Measurements from ENCODE around the gene PPIA. TPM values are rescaled to one million over a fixed set of nuclear protein-coding genes. Genes with fewer than 3 reads are reported as not detected.

Gene PPIA
- total and polyA plus RNA-seq, 2 experiments from 2014 or later, result 903 to 2,579 TPM

- TF ChIP-seq, protein P1, sequence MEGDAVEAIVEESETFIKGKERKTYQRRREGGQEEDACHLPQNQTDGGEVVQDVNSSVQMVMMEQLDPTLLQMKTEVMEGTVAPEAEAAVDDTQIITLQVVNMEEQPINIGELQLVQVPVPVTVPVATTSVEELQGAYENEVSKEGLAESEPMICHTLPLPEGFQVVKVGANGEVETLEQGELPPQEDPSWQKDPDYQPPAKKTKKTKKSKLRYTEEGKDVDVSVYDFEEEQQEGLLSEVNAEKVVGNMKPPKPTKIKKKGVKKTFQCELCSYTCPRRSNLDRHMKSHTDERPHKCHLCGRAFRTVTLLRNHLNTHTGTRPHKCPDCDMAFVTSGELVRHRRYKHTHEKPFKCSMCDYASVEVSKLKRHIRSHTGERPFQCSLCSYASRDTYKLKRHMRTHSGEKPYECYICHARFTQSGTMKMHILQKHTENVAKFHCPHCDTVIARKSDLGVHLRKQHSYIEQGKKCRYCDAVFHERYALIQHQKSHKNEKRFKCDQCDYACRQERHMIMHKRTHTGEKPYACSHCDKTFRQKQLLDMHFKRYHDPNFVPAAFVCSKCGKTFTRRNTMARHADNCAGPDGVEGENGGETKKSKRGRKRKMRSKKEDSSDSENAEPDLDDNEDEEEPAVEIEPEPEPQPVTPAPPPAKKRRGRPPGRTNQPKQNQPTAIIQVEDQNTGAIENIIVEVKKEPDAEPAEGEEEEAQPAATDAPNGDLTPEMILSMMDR (IDR thresholded peaks at IDR 0.05; ENCODE audit: low read depth, low read length), result no peak
- no peaks in the 10 kb centered on the region for H3K36me3 ChIP-seq
- H3K4me3 ChIP-seq, result no peak overlapping the region
- DNase-seq (ENCODE audit: low read depth in 1 of 2, low spot score in 1 of 2), result peak in 1 of 2 donors; percentile 34
- H3K4me1 ChIP-seq (ENCODE audit: low read depth), result peaks cover 13% of the 10 kb centered on the region
- no peaks in the 10 kb centered on the region for H3K27me3 ChIP-seq
- no peaks in the 10 kb centered on the region for H3K9me3 ChIP-seq (ENCODE audit: low read depth)
- H3K27ac ChIP-seq, result peak overlapping the region; percentile 16
Observed at GRCh38 chr7:44750921-44751571, 45.4 kb upstream of the PPIA start.

DNA sequence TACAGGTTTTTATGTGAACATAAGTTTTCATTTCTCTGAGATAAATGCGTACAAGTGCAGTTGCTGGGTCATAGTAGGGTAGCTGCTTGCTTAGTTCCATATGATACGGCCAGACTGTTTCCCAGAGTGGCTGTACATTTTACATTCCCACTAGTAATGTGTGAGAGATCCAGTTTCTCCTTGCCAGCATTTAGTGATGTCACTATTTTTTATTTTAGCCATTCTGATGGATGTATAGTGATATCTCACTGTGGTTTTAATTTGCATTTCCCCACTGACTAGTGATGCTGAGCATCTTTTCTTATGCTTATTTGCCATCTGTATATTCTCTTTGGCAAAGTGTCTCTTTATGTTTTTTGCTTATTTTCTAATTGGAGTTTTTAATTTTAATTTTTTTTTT, 43.7 kb upstream of the PPIA start:
- TF ChIP-seq, protein P1 (IDR thresholded peaks at IDR 0.05; ENCODE audit: low read depth, low read length), result no peak
- Histone ChIP-seq H3K4me1 (ENCODE audit: low read depth) (peaks cover 12% of the 10 kb centered on the region), H3K36me3 (no peaks in the 10 kb centered on the region), H3K27ac (no peak overlapping the region), H3K4me3 (no peak overlapping the region), H3K9me3 (ENCODE audit: low read depth) (no peaks in the 10 kb centered on the region), H3K27me3 (no peaks in the 10 kb centered on the region)
- DNase-seq (ENCODE audit: low read depth in 1 of 2, low spot score in 1 of 2), result no peak

DNA sequence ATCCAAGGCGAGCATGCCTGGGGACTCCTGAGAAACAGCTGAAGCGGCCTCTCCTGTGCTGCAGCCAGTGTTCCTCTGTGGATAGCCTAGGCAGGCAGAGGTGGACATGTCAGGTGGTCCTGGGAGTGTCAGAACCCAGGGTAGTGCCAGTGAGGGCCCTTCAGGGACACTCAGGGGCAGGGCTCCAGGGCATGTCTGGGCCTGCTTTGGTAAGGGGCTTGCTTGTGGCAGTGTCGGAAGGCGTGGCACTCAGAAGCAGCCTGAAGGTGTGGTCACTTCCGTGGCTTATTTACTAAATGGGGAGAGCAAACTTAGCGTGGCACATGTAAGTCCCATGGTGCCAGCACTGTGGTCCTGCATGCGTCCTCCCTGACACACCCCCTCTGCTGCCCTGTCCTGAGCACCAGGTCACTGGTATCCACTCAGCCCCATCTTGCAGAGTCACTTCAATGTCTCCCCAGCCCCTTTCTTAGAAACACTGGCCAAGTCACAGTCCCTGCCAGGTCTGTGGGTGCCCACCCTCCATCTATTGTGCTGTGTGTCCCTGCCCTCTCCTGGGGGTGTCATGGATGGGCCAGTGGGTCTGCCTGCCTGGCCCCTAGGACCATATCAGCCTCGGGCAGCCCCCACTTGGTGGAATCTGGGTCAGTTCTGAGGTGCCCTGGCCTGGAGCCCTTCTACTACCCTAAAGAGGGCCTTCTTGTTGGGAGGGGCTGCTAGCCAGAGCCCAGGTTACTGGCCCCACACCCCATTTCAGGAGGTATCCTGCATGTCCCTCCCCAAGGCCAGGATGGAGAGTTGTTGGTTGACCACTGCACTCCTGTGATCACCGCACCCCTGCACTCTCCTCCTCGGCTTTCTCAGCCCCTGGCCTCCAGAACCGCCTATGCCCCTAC, 41.4 kb upstream of the PPIA start:
- Histone ChIP-seq H3K4me1 (ENCODE audit: low read depth) (peaks cover 10% of the 10 kb centered on the region), H3K9me3 (ENCODE audit: low read depth) (no peaks in the 10 kb centered on the region), H3K4me3 (no peak overlapping the region), H3K36me3 (peaks cover 3% of the 10 kb centered on the region), H3K27me3 (no peaks in the 10 kb centered on the region), H3K27ac (peak overlapping the region; percentile 28)
- DNase-seq (ENCODE audit: low read depth in 1 of 2, low spot score in 1 of 2), result no peak
- TF ChIP-seq, protein P1 (IDR thresholded peaks at IDR 0.05; ENCODE audit: low read depth, low read length), result no peak

DNA sequence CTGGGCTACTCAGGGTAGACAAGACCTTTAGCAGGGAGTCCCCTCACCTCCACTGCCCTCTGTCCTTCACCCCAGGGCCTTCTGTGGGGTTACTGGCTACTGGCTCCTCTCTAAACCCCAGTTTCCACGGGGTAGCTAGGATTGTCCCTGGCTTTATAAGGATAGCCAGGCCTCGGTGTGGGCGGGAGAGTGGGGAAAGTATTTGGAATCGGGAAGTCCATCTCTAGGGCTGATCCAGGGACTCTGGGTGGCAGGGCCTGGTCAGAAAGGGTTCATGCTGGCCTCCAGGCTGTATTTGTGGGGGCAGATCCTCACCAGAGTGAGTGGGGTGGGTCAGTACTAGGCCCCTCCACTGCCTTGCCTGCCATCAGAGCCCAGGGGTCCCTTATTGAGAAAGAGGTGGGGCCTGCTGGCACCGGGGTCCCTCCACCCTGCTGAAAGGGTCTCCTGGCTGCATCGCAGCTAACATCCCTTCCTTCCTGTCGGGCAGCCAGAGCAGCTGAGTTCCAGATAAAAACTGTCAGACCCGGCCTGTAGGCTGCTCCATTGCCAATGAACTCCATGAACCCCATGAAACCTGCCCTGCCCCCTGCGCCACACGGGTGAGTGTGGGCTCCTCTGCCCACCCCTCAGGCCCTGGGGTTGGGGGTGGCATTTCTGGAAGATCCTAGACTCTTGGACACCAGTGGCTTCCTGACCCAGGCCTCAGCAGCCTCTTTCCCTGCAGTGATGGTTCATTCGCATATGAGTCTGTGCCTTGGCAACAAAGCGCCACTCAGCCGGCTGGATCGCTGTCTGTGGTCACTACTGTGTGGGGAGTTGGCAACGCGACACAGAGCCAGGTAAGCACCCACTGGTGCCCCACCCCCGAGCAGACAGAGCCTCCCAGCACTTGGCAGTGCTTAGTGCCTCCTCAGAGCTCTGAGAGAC, 40.5 kb upstream of the PPIA start:
- TF ChIP-seq, protein P1 (IDR thresholded peaks at IDR 0.05; ENCODE audit: low read depth, low read length), result no peak
- Histone ChIP-seq H3K36me3 (peaks cover 8% of the 10 kb centered on the region), H3K4me1 (ENCODE audit: low read depth) (peaks cover 9% of the 10 kb centered on the region), H3K9me3 (ENCODE audit: low read depth) (no peaks in the 10 kb centered on the region), H3K4me3 (no peak overlapping the region), H3K27ac (peak overlapping the region; percentile 28), H3K27me3 (no peaks in the 10 kb centered on the region)
- DNase-seq (ENCODE audit: low read depth in 1 of 2, low spot score in 1 of 2), result no peak

DNA sequence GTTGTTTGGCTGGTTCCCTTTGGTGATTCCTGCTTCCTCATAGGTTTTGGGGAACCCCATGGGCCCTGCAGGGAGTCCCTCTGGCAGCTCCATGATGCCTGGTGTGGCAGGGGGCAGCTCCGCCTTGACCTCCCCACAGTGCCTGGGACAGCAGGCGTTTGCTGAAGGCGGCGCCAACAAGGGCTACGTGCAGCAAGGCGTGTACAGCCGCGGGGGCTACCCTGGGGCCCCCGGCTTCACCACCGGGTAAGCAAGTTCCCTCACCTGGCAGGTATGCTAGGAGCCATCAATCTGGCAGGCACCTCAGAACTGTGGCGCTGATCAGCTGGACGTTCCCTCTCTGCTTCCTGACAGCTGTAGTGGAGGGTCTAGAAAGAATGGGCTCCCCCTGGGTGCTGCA, 39.6 kb upstream of the PPIA start:
- Histone ChIP-seq H3K27ac (no peak overlapping the region), H3K27me3 (no peaks in the 10 kb centered on the region), H3K4me3 (no peak overlapping the region), H3K9me3 (ENCODE audit: low read depth) (no peaks in the 10 kb centered on the region), H3K36me3 (peaks cover 12% of the 10 kb centered on the region), H3K4me1 (ENCODE audit: low read depth) (no peaks in the 10 kb centered on the region)
- no peak for DNase-seq (ENCODE audit: low read depth in 1 of 2, low spot score in 1 of 2)
- TF ChIP-seq, protein P1 (IDR thresholded peaks at IDR 0.05; ENCODE audit: low read depth, low read length), result no peak

All from cardiac muscle cell (in vitro differentiated cells and primary cell).